Stimulated activated CD4-positive, alpha-beta T cell treated with anti-CD3 and anti-CD28 coated beads, TNF-alpha, amount 100 ng/mL, for 4 hours (primary cell): ENCODE data around the gene CD247.

Source experiments
- DNase-seq, 3 experiments: peaks; one replicate each; pipeline ENCODE4 v3.0.0-alpha.2; 2020; ENCODE audit warnings: low read depth in 3 of 3

CD247 gene

DNA sequence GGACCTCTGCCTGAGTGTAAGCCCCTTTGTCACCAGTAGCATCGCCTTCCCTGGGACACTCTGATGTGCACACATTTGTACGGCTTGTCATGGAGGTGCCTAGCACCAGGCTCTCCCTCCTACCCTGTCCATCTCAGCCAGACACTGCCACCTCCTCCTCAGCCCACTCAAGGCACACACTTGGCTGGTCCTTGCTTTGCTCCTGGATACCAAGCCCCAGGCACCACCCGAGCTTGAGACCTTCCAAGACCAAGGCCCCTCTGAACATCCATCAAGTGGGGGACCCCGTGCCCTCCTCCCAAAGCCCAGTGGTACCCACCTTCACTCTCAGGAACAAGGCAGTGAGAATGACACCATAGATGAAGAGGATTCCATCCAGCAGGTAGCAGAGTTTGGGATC lies 78.0 kb downstream of the CD247 start:
- DNase-seq: no peak

DNA sequence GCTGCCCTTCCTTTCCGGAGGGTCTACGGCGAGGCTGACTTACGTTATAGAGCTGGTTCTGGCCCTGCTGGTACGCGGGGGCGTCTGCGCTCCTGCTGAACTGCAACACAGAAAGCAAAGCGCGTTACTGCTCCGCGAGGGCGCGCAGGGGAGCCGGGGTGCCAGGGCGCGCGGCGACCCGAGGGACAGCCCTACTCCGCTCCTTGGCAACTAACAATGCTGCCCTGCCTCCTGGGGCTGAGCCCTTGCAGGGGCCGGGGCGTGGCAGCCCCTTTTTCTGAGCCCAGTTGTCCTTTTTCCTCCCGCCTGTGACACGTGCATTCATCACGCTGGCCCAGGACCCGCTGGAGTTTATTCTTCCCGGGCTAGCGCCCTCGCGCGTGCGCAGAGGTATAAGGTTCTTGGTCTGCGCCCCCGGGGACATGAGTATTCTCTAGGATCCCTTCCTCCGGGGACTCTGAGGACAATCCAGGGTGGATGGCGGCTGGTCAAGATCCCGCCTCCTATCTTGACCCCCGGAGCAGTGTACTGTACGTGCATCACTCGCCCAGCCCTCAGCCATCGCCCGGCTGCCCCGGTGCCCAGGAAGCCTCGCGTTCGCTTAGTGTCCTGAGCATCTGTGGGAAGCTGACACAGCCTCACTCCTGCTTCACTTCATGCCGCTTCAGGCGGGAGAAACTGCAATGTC lies 78.9 kb downstream of the CD247 start:
- DNase-seq: no peak

DNA sequence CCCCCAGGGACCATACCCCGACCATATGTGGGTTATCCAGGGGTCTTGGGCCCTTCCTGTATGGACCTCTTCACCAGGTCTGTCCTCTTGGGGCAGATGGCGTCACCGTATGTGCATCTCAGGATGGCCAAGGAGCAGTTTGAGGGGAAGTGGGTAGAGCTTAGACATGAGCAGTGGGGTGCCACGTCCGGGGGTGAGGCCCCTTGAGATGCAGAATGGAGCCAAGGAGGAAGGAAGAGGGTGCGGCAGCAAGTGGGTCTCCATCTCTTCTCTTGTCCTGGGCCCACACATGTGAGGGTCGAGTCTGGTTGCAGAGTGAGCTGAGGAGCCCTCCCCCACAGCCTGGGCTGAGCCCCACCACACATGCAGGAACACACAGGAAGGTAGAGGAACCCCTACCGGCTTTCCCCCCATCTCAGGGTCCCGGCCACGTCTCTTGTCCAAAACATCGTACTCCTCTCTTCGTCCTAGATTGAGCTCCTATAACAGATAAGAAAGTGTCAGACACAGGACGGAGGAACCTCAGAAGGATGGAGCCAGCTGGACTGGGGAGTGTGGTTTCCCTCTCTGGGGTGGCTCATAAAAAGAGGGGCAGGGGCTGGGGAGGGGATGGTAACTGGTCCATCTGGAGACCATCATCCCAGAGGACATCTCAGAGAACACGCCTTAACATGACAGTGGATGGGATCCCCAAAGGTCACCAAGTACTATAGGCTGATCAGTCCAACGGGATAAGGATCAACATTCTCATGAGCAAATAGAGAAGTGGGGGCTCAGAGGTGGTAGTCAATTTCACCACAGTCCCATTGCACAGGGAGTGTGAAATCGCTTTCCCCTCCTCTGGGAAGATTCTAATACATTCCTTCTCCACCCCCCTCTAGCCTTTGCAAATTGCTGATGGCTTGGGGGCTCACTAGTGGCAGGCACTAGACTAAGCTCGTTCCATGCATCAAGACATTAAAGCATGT lies 79.9 kb downstream of the CD247 start:
- DNase-seq: no peak

DNA sequence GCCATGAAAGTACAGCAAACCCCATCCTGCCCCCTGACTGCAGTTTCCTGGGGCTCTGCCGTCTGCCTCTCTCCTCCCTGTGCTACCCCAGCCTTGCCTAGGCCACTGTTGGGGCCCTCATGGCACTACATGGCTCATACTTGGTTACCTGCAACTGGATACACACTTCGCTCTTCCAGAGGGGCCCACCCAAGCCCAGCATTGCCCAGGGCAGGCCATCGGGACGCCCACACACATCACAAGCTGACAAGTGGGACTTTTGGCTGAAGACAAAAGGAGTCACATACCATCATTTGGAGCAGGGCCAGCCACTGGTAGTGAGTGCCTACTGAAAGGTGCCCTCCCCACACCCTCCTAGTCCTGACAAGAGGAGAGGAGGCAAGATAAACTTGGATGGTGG lies 82.8 kb downstream of the CD247 start:
- no peak for DNase-seq

DNA sequence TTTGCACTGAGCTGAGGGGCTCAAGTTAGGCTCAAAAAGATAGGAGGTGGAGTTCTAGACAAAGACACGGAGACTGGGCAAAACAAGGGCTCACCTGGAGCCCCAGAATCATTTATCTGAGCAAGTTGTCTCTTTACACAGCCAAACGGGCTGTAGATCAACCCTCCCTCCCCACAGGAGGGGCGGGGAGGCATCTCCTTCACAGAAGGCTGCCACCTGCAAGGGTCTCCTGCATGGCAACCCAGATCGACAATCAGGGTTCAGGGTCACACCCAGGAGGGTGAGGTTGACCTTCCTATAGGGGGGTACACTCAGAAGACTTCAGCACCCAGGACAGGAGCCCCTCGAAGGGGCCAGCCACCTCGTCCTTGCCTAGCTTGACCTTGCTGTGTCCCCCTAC lies 84.0 kb downstream of the CD247 start:
- DNase-seq: no peak

DNA sequence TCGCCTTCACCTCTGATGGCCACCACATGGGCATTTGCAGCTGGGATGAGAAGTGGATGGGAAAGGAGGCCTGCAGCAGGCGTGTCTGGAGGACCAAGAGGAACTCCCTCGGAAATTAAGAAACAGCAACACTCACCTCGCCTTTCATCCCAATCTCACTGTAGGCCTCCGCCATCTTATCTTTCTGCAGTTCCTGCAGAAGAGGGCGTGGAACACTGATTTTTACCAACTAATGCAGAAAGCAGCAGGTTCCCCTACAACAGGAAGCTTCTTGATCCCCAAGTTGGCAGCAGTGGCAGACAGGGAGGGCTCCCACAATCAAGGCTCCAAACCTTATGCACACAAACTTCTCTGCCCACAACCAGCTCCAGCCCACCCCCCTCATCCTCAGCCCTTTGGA lies 84.4 kb downstream of the CD247 start:
- no peak for DNase-seq

DNA sequence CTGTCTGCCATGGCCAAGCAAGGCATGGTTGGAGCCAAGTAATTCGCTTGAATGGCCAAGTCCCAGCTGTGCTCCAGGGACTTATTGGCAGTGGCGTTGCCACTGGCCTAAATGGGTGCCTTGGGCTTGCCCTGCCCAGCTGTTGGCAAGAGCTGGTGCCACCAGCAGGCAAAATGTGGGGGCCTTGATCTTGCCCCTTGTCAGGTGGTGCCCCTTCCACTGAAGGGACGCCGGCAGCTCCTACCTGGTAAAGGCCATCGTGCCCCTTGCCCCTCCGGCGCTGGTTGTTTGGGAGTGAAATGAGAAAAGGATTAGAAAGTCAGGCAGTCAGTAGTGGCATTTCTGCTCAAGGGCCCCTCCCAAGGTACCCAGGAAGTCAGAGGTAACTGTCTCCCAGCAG lies 85.5 kb downstream of the CD247 start:
- DNase-seq: no peak

DNA sequence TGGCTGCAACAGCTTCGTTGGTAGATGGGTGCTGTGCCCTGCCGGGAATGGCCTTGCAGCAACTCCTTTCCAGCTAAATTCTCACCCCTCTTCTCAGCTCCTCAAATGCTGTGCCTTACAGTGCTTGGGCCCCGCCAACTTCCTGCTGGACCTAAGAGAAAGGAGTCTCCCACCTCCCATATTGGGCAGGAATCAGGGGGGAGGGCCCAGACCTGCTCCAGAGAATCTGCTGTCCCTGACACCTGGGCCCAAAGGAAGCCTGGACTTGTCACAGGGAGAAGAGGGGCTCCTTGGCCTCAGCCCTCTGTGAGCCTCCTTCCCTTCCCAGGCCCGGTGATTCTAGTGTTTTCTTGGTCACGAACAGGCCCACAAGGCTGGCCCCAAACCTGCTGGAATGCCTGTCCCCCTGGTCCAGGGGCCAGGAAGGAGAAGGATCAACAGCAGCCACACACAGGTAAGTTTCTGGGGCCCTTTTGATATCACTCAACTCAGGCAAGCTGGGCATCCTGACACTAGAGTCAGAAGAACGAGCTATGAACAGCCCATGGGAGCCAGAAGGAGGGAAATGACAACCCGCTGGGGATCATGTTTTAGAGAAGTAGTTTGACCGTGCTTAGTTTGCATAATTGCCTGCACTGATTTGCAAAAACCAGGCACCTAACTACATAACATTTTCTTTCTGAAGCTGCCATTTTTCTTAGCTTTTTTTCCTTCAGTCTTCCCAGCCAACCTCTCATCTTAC lies 86.2 kb downstream of the CD247 start:
- no peak for DNase-seq

DNA sequence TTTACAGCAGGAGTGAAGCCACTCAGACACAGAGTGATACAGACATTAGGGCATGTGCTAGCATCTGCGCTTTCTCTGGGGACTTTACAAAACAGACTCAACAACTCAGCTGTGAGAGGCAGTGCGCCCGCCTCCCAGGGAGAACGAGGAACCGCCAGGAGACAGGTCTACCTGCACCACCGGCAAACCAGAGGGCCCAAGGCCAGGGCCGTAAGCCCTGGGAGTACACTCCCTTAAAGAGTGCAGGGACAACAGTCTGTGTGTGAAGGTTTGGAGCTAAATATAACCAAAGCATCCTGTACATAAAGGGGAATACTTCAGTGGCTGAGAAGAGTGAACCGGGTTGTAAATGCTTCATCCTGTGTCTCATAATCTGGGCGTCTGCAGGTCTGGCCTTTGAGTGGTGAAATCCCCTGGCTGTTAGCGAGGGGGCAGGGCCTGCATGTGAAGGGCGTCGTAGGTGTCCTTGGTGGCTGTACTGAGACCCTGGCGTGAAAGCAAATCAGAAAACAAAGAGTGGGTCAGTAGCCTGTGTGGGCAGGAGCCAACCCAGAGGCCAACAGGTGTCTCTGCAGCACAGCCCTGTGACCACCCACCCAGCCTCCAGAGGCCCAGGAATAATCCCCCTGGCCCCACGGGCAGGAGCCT lies 86.9 kb downstream of the CD247 start:
- DNase-seq: no peak

DNA sequence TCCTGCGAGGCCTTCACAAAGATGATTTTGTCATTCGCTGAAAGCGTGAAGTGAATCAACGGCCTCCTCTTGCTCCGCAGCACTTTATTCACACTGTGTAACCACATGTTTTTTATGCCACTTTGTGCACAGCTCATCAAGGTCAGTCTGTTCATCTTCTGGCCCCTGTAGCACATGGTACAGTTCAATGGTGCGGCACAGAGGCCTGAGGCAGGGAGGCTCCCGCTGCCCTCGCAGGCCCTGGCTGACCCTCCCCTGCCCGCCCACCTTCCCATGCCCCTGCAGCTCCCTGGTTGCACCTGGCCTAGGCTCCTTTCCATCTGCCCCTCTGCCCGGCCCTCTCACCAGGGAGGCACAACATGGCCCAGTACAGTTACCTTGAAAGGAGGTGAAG lies 87.5 kb downstream of the CD247 start:
- DNase-seq: no peak

DNA sequence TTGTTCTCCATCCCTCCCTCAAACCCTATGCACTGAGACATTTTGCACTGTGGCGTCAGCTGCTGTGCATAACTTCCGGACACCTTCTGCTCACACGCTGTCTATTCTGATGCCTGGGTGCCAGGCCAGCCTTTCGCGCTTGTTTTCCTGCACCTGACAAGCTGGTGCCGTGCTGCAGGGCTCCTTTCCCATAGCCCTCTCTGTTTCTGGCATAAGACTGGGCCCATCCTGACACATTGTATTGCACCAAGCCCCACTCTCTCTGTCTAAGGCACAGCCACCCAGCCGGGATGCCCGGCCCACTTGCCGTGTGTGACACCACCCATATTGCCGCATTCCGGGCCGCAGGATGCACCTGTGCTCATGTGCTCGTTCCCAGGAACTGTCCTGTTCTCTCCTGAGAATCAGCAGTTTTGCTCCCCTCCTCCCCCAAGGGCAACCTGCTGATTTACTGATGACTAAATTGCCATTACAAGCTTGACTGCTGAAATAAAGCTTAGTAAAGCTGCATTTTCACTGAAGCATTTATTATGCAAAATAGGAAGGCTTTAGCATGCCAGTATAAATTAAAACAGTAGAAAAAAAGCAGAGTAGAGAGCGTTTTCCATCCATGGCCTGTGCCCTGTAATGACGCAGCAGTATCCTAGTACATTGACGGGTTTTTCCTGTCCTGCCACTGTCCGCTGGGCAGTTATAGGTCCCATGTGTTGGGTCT lies 88.0 kb downstream of the CD247 start:
- no peak for DNase-seq

DNA sequence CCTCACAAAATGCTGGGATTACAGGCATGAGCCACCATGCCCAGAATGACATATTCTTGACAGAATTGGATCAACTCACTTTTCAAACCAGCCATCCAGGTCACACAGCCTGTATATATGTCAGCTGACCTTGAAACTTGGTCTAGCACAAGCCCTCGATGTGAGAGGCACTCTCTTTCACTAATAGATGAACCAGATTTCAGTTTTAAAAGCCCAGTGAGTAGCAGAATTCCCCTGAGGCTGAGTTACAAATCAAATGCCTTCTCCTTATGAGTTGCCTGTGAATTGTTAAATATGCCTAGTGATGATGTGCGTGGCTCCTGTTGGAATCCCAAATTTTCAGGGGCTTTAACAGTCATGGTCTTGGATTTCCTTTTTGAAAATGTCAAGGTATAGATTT lies 88.7 kb downstream of the CD247 start:
- no peak for DNase-seq

DNA sequence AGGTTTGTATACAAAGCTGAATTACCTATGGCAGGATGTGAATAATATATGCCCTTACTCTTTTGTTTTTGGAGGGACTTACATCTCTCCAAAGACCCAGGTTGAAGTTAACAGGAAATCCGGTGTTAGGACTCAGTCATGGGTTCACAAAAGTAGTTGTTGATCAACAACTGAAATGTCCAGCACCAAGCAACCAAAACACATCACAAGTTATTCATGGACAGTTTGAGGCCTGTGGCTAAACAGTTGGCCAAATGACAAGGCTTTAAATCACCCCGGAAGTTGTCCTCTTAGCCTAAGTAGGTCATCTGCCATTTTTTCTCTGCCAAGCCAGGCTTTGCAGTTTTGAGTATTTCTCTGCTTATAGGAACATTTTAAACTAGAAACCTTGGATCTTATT lies 89.9 kb downstream of the CD247 start:
- no peak for DNase-seq

DNA sequence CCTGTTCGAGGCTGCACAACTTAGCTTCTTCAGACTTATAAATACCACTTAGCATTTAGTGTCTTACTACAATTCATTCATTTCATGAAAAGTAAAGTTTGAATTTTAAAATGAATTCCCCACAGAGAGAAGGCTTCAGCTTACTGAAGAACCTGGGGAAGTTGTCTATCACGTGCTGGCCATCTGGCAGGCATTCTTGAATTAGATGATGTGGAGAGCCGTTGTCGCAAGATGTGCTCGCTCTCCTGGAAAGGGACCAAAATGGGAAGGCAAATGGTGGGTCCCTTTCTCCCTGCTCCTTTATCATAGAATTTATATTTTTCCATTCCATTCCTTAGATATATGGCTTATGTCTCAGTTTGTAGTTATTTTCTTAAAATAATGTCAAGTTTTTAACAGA lies 90.5 kb downstream of the CD247 start:
- no peak for DNase-seq

DNA sequence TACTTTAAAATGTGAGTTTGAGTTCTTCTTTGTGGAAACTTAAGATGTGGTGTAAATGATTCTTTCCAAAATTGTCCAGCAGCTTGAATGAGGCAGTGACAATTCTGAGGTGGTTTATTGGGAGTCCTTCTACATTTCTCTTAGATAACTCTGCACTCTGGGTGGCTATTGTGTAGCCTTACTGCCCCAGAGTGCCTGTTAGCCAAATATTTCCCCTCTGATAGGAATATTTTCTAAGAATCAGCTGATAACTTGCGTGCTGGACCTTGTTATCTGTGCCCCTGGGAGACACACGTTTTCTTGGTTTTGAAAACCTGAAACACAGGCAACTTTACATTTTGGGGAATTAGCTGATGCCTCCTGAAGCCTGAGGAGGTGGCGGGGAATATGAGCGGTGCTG lies 91.6 kb downstream of the CD247 start:
- DNase-seq: no peak

DNA sequence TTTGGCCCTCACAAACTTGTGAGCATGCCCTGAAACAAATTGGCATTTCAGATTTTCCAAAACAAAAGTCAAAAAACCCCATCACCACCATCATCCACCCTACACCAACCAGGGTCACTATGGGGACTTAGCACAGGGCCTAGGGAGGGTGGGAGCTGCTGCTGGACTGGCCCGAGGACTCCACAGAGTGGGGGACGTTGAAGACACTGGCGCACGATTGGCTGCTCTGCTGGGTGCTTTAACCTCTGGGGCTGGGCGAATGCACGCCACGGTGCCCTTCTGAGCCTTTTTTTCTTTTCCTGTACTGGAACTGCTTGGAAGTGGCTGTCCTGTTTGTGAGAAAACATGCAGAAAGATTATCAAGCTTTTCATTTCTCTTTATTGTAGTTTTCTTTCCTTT lies 92.8 kb downstream of the CD247 start:
- DNase-seq: no peak

DNA sequence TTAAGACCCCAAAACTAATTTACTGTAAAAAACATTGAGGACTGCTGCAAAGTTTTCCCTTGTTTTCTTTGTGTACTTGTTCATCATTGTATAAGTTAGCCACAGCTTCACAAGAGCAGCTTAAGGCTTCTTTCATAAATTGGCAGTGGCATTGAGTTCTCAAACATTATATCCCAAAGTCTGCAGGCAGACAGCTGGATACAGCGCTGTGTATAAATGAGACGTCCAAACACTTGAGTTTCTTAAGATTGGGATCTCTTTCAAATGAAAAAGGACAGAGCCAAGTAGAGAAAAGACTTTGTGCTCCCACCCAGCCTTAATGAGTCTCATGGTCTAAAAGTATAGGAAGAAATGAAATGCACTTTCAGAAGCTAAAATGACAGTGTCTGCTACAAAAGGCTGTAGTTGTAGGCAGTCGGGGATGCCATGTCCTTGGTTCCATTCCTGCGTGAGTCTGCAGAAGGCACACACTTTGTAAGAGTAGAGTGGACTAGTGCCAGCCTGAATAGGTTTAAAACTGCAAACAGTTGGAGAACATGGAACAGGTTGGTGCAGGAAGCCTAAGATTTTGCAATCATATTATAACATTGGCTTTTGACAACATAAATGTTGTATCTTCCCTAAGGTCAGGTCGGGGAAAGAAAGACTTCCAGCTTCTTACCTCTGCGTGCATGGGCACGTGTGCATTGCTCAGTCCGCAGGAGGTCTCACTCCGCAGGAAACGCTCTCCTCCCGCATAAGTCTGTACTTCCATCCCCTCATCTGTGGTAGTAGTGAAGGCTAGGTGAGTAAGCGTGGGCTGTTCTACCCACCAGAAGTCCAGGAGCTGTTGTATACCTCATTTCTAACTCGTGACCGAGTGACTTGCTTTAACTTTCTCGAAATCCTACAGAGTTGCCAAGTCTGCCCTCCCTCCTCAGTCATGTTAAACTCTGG lies 94.4 kb downstream of the CD247 start:
- no peak for DNase-seq

DNA sequence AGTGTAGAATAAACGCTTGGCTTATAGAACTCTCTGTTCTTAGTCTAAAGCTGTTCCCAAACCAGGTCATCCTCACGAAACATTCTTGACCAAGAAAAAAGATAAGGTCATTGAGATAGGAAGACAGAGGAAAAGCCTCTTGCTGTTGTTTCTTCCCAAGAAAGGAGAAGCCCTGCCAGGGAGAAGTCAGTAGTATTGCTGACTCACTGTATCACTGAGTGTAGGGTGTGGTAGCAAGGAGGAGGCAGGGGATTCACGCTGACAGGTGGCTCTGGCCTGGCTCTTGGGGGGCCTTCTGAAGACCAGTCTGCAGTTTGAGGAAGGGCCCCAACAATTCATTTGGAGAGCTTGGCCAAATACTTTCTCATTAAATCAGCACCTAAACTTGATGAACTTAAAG lies 97.8 kb downstream of the CD247 start:
- no peak for DNase-seq

DNA sequence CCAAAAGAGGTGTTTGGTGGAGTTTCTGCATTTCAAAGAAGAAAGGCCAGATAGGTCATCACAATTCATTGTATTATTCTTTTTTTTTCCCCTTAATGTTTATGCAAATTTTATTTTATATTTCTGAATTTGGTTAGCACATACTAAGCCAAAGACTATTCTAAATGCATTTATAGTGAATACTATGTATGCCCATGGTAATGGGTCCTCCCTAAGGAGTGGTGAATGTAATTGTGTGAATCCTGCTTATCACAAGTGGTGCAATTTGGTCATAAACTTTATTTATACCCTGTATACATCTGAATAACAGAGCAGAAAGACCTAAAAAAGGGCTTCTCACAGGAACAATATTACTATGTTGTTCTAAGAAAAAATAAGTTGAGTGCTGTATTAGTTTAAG lies 99.1 kb downstream of the CD247 start:
- no peak for DNase-seq

DNA sequence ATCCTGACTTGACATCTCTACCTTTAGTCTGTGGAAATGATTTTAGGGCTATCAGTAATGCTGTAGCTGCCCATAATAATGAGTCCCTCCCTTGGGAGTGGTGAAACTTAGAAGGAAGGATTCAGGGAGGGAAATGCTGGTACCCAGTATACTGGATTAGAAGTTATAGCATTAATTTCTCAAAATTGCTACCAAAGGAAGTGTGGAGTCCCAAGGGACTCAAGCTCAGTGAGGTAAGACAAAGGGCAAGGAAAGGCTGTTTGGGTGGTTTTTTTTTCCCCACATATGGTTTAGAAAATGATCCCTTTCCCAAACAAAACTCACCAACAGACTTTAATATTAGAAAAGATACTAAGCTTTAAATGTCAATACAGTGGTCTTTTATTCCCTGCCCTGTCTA lies 99.9 kb downstream of the CD247 start:
- no peak for DNase-seq
